ENCODE measurements around the gene BACH2. TPM values are rescaled to one million over a fixed set of nuclear protein-coding genes. Genes with fewer than 3 reads are reported as not detected.

The BACH2 gene
- total RNA-seq, 1 donor from 2014 or later = 3.9 TPM

DNA sequence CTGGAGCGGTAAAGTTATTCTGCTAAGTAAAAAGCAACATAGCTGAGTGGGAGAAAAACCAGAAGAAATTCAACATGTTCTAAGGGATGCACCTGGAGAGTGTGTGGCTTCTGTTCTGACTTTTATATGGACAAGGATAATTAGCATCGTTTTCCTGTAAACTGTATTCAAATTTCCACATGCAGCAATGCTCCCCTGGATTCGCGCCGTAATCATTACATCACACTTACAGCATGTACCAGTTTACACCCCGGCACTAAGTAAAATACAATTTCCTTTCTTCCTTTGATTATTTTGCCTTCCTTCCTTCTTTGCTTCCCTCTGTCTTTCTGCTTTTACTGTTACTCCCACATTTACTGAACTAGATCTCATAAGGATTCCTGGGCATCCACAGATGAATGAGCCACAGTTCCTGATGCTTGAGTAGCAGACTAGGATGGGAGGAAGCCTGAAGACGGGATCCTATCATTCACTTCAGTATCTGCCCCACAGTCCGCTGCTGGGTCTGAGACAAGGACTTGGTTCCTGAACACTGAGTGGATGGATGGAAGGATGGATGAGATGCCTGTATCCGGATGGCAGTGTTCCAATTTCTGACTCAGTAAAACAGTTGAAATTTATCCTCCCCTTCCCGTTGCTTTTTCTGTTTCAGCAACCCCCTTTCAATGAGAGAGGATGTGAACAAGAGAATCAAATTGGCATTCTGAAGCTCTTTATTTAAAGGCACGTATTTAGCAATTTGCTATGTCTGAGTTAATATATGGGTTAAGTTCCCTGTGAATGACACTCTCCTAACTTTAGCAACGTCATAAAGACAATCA lies 227.7 kb downstream of the BACH2 start:
- TF ChIP-seq EZH2phosphoT487 (IDR thresholded peaks at IDR 0.05) (no peak), EZH2 (IDR thresholded peaks at IDR 0.05) (no peak)
- TF ChIP-seq, protein P1, sequence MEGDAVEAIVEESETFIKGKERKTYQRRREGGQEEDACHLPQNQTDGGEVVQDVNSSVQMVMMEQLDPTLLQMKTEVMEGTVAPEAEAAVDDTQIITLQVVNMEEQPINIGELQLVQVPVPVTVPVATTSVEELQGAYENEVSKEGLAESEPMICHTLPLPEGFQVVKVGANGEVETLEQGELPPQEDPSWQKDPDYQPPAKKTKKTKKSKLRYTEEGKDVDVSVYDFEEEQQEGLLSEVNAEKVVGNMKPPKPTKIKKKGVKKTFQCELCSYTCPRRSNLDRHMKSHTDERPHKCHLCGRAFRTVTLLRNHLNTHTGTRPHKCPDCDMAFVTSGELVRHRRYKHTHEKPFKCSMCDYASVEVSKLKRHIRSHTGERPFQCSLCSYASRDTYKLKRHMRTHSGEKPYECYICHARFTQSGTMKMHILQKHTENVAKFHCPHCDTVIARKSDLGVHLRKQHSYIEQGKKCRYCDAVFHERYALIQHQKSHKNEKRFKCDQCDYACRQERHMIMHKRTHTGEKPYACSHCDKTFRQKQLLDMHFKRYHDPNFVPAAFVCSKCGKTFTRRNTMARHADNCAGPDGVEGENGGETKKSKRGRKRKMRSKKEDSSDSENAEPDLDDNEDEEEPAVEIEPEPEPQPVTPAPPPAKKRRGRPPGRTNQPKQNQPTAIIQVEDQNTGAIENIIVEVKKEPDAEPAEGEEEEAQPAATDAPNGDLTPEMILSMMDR (IDR thresholded peaks at IDR 0.05) = no peak
- Histone ChIP-seq H3K4me2 (no peak overlapping the region), H2AFZ (replicated peaks) (no peak overlapping the region), H3K79me2 (ENCODE audit: low read depth) (no peaks in the 10 kb centered on the region), H3K4me3 (no peak overlapping the region), H4K20me1 (ENCODE audit: low read depth) (no peaks in the 10 kb centered on the region), H3K9me3 (ENCODE audit: low read depth) (no peaks in the 10 kb centered on the region), H3K4me1 (peaks cover 18% of the 10 kb centered on the region), H3F3A (ENCODE audit: low read depth) (no peaks in the 10 kb centered on the region), H3K9ac (no peak overlapping the region), H3K36me3 (no peaks in the 10 kb centered on the region), H3K27me3 (no peaks in the 10 kb centered on the region), H3K27ac (no peak overlapping the region)
- Mint-ChIP-seq H3K4me1 (peaks cover 53% of the 10 kb centered on the region), H3K4me3 (no peak overlapping the region), H3K27me3 (ENCODE audit: insufficient read depth, low read depth) (no peaks in the 10 kb centered on the region), H3K36me3 (peaks cover 21% of the 10 kb centered on the region), H3K27ac (peak overlapping the region; percentile 36), H3K9me3 (peaks cover 3% of the 10 kb centered on the region)
- DNase-seq (ENCODE audit: low spot score) = no peak

GRCh38 chr6:90068264-90068663 lies 228.4 kb downstream of the BACH2 start:
- peaks cover 12% of the 10 kb centered on the region for H3K4me1 ChIP-seq
- H3K79me2 ChIP-seq (ENCODE audit: low read depth) = no peaks in the 10 kb centered on the region
- no peak overlapping the region for H3K9ac ChIP-seq
- H4K20me1 ChIP-seq (ENCODE audit: low read depth) = no peaks in the 10 kb centered on the region
- no peak overlapping the region for H3K27ac ChIP-seq
- peaks cover 21% of the 10 kb centered on the region for H3K36me3 Mint-ChIP-seq
- no peak overlapping the region for H2AFZ ChIP-seq (replicated peaks)
- no peaks in the 10 kb centered on the region for H3K9me3 ChIP-seq (ENCODE audit: low read depth)
- peaks cover 3% of the 10 kb centered on the region for H3K9me3 Mint-ChIP-seq
- peak overlapping the region; percentile 36 for H3K27ac Mint-ChIP-seq
- H3F3A ChIP-seq (ENCODE audit: low read depth) = no peaks in the 10 kb centered on the region
- no peaks in the 10 kb centered on the region for H3K36me3 ChIP-seq
- DNase-seq (ENCODE audit: low spot score) = no peak
- H3K27me3 ChIP-seq = no peaks in the 10 kb centered on the region
- H3K4me3 ChIP-seq = no peak overlapping the region
- TF ChIP-seq EZH2phosphoT487 (IDR thresholded peaks at IDR 0.05) = no peak
- TF ChIP-seq EZH2 (IDR thresholded peaks at IDR 0.05) = no peak
- TF ChIP-seq, protein P1 (IDR thresholded peaks at IDR 0.05) = no peak
- no peaks in the 10 kb centered on the region for H3K27me3 Mint-ChIP-seq (ENCODE audit: insufficient read depth, low read depth)
- no peak overlapping the region for H3K4me3 Mint-ChIP-seq
- H3K4me1 Mint-ChIP-seq = peaks cover 46% of the 10 kb centered on the region
- H3K4me2 ChIP-seq = no peak overlapping the region

DNA sequence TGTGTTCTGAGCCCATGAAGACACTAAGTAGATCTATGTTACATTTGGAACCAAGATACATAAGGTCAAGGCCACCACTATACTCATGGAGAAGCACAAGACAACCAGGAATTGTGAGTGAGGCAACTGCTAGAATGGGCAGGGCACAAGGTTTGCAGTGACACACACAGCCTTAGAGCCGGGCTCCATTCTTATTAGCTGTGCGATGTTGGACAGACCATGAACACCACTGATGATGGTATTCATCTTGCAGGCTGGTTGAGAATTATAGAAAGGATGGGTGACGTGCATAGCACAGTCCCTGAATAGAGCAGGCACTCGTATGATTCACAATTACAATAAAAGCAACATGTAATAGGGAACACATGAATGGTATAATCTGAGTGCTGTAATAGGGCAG lies 229.9 kb downstream of the BACH2 start:
- no peak for TF ChIP-seq EZH2 (IDR thresholded peaks at IDR 0.05)
- TF ChIP-seq EZH2phosphoT487 (IDR thresholded peaks at IDR 0.05) = no peak
- TF ChIP-seq, protein P1 (IDR thresholded peaks at IDR 0.05) = no peak
- H3K4me3 Mint-ChIP-seq = no peak overlapping the region
- H3K4me1 Mint-ChIP-seq = peaks cover 36% of the 10 kb centered on the region
- H3K9me3 Mint-ChIP-seq = peaks cover 3% of the 10 kb centered on the region
- Histone ChIP-seq H3K4me1 (no peaks in the 10 kb centered on the region), H3K9me3 (ENCODE audit: low read depth) (no peaks in the 10 kb centered on the region), H2AFZ (replicated peaks) (no peak overlapping the region), H3K9ac (no peak overlapping the region), H3K27me3 (no peaks in the 10 kb centered on the region), H3K4me2 (no peak overlapping the region), H3K36me3 (no peaks in the 10 kb centered on the region), H3F3A (ENCODE audit: low read depth) (no peaks in the 10 kb centered on the region), H3K27ac (no peak overlapping the region), H3K79me2 (ENCODE audit: low read depth) (no peaks in the 10 kb centered on the region), H4K20me1 (ENCODE audit: low read depth) (no peaks in the 10 kb centered on the region), H3K4me3 (no peak overlapping the region)
- DNase-seq (ENCODE audit: low spot score) = no peak
- H3K27me3 Mint-ChIP-seq (ENCODE audit: insufficient read depth, low read depth) = no peaks in the 10 kb centered on the region
- no peak overlapping the region for H3K27ac Mint-ChIP-seq
- H3K36me3 Mint-ChIP-seq = peaks cover 20% of the 10 kb centered on the region

Data from neural progenitor cell (in vitro differentiated cells).